GM21447 (cell line): ENCODE results near the gene C2orf66.

ENCODE experiments used
- ATAC-seq: cut with Tn5 transposase; IDR thresholded peaks from one replicate; pipeline ENCODE4 v1.9.1; 2021; ENCODE audit not compliant: unreplicated experiment

Gene C2orf66

DNA sequence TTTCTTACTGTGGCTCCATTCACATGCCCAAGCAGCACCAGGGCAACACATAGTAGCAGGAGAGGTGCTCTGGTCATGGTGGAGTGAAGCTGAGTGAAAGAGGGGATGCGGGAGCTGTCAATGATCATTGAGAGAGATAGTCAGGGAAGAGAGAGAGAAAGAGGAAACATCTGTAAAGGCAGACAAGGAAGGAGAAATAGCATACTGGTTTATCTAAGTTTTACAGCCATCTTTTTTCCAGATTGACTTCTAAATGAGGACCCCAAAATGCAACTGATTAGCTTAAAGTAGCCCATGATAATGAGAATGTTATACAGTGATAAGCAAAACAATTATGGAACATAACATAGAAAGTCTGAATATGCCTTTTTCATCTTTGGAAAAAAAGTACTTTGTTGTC, at the start of gene C2orf66:
Gene C2orf66 (minus strand): TSS at position 96 of the 400 bp plus-strand sequence. CDS start 19 bp downstream, at position 77.
- no peak for ATAC-seq

DNA sequence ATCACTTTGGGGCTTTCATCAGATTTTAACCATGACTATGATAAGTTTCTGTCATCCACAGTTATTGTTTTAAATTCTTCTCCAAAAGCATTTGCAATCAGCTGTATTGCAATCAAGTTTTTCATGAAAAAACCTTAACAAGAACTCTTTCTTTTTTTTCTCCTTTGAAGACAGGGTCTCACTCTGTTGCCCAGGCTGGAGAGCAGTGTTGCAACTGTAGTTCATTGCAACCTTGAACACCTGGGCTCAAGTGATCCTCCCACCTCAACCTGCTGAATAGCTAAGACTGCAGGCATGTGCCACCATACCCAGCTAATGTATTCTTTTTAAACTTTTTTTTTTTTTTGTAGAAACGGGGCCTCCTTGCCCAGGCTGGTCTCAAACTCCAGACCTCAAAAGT, 45.5 kb upstream of the C2orf66 start:
- no peak for ATAC-seq

- ATAC-seq = no peak
These were observed 44.3 kb upstream of the C2orf66 start for GRCh38 chr2:196853301-196854087.

DNA sequence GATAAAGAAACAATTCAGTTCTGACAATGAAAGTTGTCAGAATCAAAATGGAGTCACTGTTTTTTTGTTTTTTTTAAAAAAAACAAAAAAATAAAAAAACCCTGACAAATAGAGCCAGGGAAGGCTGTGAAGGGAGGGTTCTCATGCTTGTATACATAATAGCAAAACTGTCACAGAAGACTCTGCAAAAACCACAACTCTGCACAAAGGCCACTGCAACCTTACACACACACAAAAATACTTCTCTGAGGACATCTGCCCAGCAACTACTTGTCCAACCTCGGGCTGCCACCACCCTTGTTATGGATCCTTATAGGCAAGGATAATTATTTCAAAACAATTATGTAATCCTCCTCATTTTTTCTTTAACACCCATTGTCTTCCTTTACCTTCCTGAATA, 41.9 kb upstream of the C2orf66 start:
- ATAC-seq = no peak

- ATAC-seq = no peak
These were observed 40.7 kb upstream of the C2orf66 start for GRCh38 chr2:196849895-196850294.

DNA sequence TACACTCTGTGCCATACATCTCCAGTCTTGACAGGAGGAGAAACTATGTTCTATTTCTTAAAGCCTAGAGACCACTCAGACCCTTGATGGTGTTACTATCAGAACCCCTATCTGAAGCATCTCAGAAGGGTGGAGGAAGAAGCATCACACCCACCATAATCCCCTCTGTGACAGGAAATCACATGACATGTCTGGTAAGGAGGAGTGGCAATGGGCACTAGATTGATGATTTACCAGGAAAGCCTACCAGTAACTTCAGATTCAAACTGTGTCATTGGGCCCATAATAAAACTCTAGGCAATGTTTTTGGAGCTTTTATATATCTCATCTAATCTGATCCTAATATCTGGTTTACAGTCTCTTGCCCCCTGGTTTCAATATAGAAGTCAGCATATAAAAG, 37.1 kb upstream of the C2orf66 start:
- no peak for ATAC-seq

GRCh38 chr2:196845371-196845770, 36.2 kb upstream of the C2orf66 start:
- ATAC-seq = no peak

DNA sequence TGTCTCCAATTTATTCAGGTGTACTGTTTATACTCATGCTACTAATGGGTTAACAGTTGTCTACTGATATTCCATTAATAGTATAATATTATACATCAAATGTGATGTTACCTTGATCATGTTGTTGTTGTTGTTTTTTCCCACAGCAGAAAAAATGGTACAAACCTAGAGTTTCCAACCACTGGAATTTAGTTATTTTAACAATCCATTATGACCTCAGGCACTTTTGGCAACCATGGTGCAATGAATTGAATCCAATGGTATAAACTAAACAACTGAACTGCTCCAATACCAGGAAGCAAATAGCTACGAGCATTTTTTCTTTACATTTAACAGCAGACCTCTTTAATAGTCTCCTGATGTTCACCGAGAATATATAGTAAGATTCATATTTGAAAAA, 31.0 kb upstream of the C2orf66 start:
- no peak for ATAC-seq

GRCh38 chr2:196839574-196839973, 30.4 kb upstream of the C2orf66 start:
- ATAC-seq = no peak

DNA sequence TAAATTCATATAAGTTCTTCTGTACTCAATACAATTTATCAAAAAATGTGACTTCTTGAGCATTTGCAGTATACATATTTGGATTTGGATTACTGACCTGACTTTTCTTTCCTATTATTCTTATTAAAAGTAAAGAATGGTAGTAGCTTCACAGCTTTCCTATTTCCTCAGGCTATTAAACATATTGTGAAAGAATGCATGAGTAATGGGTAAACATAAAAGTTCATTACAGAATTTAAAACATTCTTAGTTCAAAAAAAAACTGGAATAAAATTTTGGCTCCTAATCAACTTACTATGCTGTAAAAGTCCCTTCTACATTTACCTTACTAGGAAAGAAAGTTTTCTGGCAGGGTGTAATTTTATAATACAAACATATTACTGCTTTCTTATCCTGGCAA, 27.3 kb upstream of the C2orf66 start:
- no peak for ATAC-seq

GRCh38 chr2:196830701-196831100, 21.5 kb upstream of the C2orf66 start:
- no peak for ATAC-seq

DNA sequence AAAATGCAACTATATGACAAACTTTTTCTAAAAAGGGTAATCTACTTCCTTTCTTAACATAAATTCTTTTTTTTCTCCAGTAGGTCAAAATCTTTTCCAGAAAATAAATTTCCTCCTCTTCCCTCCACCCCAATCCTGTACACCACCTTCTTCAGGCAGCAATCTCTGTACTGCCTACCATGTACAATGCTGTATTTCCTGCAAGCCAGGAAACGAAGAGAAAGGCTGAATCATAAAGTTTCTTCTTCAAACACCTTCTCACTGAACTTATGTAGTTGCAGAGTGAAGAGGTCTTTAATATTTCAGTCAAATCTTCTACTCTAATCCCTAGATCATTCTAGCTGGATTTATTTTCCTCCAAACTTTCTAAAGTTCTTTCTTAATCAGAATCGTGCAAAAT, 18.2 kb upstream of the C2orf66 start:
- ATAC-seq = no peak

GRCh38 chr2:196823750-196824522, 14.8 kb upstream of the C2orf66 start:
- ATAC-seq = no peak

GRCh38 chr2:196821195-196821594, 12.0 kb upstream of the C2orf66 start:
- ATAC-seq = no peak

DNA sequence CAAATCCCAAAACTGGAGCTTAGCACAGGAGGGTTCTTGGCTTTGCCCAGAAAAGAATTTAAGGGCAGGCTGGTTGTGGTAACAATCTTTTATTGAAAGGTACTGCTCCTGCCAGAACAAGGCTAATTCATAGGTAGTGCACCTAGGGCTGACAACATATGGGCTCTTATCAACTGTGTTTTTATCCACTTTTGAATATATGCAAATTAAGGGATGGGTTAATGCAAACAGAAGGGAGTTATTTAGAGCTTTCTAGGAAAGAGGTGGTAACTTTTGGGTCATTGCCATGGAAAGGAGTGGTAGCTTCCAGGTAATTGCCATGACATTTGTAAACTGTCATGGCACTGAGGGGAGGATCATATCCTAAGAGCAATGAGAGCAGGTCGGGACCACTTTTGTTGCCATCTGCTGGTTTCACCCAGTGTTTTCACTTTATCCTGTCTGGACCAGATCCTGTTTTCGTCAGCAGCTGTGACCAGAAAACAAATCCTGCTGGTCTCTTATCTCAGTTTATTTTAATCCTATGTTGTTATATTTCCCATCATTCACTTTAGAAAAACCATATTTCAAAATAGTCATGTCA, 981 bp downstream of the C2orf66 start:
- no peak for ATAC-seq

GRCh38 chr2:196804381-196804780, 4.8 kb downstream of the C2orf66 start:
- no peak for ATAC-seq

DNA sequence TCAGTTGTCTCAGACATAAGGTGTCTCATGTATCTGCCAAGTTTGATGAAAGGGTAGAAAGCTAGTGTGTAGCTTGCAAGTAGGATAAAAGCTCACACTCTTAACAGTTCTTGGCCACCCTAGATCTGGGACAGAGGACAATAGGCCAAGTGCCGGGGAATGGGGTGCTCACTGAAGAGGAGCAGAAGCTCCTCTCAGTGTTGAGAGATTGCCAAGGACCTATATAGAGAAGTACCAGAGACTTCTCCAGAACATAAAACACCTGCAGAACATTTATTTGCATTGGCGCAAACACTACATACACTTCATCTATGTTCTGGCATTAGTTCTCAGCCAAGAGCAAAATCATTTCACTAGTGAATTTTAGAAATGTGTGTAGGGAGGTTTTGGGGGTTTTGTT, 6.8 kb downstream of the C2orf66 start:
- ATAC-seq = no peak

DNA sequence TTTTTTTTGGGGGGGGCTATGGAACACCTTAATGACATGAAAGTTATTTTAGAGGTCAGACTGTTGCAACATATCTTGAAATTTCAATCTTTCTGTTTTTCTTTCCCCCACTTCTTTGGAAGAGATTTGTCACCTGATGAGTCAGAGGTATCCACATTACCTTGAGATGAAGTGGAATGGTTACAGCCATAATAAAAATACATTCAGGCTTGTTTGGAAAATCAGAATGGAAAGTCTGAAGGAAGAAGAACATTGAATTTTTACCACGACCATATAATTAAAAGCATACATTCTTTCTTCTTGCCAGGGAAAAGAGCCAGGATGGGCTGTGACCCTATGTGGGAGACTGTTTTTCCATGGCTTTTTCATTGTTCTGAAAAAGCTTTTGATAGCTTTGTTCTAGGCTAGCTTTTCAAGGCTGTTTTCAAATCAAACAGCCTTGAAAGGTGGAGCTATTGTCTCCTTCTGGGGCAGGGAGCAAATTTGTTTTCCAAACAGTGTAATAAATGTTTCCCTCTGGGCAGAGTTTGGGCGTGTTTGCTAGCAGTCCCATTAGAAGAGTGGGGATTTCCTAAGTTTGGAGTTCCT, 7.4 kb downstream of the C2orf66 start:
- no peak for ATAC-seq

DNA sequence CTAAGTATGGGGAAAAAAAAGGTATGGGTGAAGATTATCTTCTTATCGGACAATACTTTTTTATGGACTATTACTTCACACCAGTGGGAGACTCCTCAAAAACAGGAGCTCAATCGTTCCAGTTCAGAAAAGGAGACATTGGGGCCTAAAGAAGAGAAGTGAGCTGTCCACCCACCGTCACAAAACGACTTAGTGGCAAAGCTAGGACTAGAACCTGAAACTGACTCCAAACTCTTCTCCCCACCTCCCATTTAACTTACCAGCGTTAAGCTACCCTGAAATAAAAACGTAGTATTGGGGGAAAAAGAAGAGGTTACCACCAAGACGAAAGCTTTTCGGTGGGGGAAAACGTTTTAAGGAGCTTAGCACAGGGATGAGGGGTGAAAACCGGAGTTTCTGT, 10.2 kb downstream of the C2orf66 start:
- no peak for ATAC-seq

DNA sequence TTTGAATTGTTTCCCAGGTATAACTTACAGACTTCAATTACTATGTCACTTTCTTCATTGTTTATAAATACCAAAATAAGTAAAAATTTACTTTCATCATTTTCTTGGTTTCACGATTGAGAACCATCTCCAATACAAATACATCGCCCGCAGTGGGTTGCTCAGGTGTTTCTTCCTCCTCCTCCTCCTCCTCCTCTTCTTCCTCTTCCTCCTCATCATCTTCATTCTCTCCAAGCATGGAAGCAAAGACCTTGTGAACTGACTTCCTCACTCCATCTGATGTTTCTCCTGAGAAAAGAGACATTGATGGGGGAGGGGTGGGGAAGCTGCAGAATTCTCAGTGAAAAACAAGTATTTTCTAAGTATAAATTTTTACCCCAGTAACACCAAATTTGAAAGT, 16.3 kb downstream of the C2orf66 start:
- no peak for ATAC-seq

- peak; percentile 81 for ATAC-seq
These were observed 25.6 kb downstream of the C2orf66 start for GRCh38 chr2:196783431-196784094.
